ENCODE measurements around the gene ZMYM5.

- TF ChIP-seq CTCF (IDR thresholded peaks at IDR 0.05) (no peak), POLR2A (IDR thresholded peaks at IDR 0.05) (no peak), EP300 (IDR thresholded peaks at IDR 0.05) (no peak)
Observed at GRCh38 chr13:19845758-19846157, 17.7 kb downstream of the ZMYM5 start.
